ENCODE data around the gene ANTXR2. TPM values are rescaled to one million over a fixed set of nuclear protein-coding genes. Genes with fewer than 3 reads are reported as not detected.

Gene ANTXR2
- polyA plus RNA-seq, 1 experiment = 105 TPM

- TF ChIP-seq CTCF (IDR thresholded peaks at IDR 0.05; ENCODE audit: low read depth, low read length) = no peak
- ChIA-PET CTCF (no interaction called here), POLR2A (no interaction called here)
- H3K4me3 ChIP-seq (ENCODE audit: low read depth, low read length) = no peak overlapping the region
- DNase-seq (ENCODE audit: low read depth, low spot score) = no peak
- no peaks in the 10 kb centered on the region for H3K27me3 ChIP-seq (ENCODE audit: control insufficient read depth, insufficient read depth, low read length)
- H3K9me3 ChIP-seq (ENCODE audit: control insufficient read depth, insufficient read depth, low read length) = no peaks in the 10 kb centered on the region
- H3K27ac ChIP-seq (ENCODE audit: low read depth, low read length) = no peak overlapping the region
These were observed 19.8 kb upstream of the ANTXR2 start for GRCh38 chr4:80092847-80093246.

GRCh38 chr4:80092088-80092487 lies 19.1 kb upstream of the ANTXR2 start:
- no peak overlapping the region for H3K27ac ChIP-seq (ENCODE audit: low read depth, low read length)
- H3K27me3 ChIP-seq (ENCODE audit: control insufficient read depth, insufficient read depth, low read length) = no peaks in the 10 kb centered on the region
- ChIA-PET CTCF (no interaction called here), POLR2A (no interaction called here)
- TF ChIP-seq CTCF (IDR thresholded peaks at IDR 0.05; ENCODE audit: low read depth, low read length) = no peak
- H3K9me3 ChIP-seq (ENCODE audit: control insufficient read depth, insufficient read depth, low read length) = no peaks in the 10 kb centered on the region
- no peak for DNase-seq (ENCODE audit: low read depth, low spot score)
- H3K4me3 ChIP-seq (ENCODE audit: low read depth, low read length) = no peak overlapping the region

GRCh38 chr4:80091688-80092087 lies 18.7 kb upstream of the ANTXR2 start:
- CTCF ChIA-PET = interaction anchor here (1.4 kb wide), 1 partner anchor 92 kb away, joined by 4 read pairs; no protein-coding TSS in a partner anchor
- no peak overlapping the region for H3K27ac ChIP-seq (ENCODE audit: low read depth, low read length)
- no peak for TF ChIP-seq CTCF (IDR thresholded peaks at IDR 0.05; ENCODE audit: low read depth, low read length)

GRCh38 chr4:80091184-80091583 lies 18.2 kb upstream of the ANTXR2 start:
- ChIA-PET POLR2A (no interaction called here), CTCF (interaction anchor here (1.4 kb wide), 1 partner anchor 93 kb away, joined by 4 read pairs; no protein-coding TSS in a partner anchor)
- no peak for DNase-seq (ENCODE audit: low read depth, low spot score)

More at GRCh38 chr4:80091688-80092087, 18.7 kb upstream of the ANTXR2 start:
- no peak overlapping the region for H3K4me3 ChIP-seq (ENCODE audit: low read depth, low read length)
- H3K27me3 ChIP-seq (ENCODE audit: control insufficient read depth, insufficient read depth, low read length) = no peaks in the 10 kb centered on the region
- DNase-seq (ENCODE audit: low read depth, low spot score) = no peak
- no peaks in the 10 kb centered on the region for H3K9me3 ChIP-seq (ENCODE audit: control insufficient read depth, insufficient read depth, low read length)
- POLR2A ChIA-PET = no interaction called here

GRCh38 chr4:80090090-80090489 lies 17.1 kb upstream of the ANTXR2 start:
- H3K4me3 ChIP-seq (ENCODE audit: low read depth, low read length) = no peak overlapping the region
- TF ChIP-seq CTCF (IDR thresholded peaks at IDR 0.05; ENCODE audit: low read depth, low read length) = no peak
- ChIA-PET POLR2A (no interaction called here), CTCF (interaction anchor here (1.4 kb wide), 1 partner anchor 94 kb away, joined by 4 read pairs; no protein-coding TSS in a partner anchor)
- H3K9me3 ChIP-seq (ENCODE audit: control insufficient read depth, insufficient read depth, low read length) = no peaks in the 10 kb centered on the region
- DNase-seq (ENCODE audit: low read depth, low spot score) = no peak
- no peaks in the 10 kb centered on the region for H3K27me3 ChIP-seq (ENCODE audit: control insufficient read depth, insufficient read depth, low read length)
- H3K27ac ChIP-seq (ENCODE audit: low read depth, low read length) = no peak overlapping the region

More at GRCh38 chr4:80091184-80091583, 18.2 kb upstream of the ANTXR2 start:
- Histone ChIP-seq H3K9me3 (ENCODE audit: control insufficient read depth, insufficient read depth, low read length) (no peaks in the 10 kb centered on the region), H3K27me3 (ENCODE audit: control insufficient read depth, insufficient read depth, low read length) (no peaks in the 10 kb centered on the region), H3K27ac (ENCODE audit: low read depth, low read length) (no peak overlapping the region), H3K4me3 (ENCODE audit: low read depth, low read length) (no peak overlapping the region)
- TF ChIP-seq CTCF (IDR thresholded peaks at IDR 0.05; ENCODE audit: low read depth, low read length) = no peak
